ENCODE results near the gene NLK. TPM values are rescaled to one million over a fixed set of nuclear protein-coding genes. Genes with fewer than 3 reads are reported as not detected.

The NLK gene
- total and polyA plus RNA-seq, 2 donors (not counting 3 experiments of a cell fraction or from before 2014, with no cell fraction given) = 23.8 to 34.2 TPM

- H4K20me1 ChIP-seq (replicated peaks; ENCODE audit: control insufficient read depth, extremely low read depth, insufficient read depth, low read length) = no peaks in the 10 kb centered on the region
- CTCF ChIA-PET = interaction anchor here (0.8 to 1.7 kb wide), 4 partner anchors 11 to 435 kb away, joined by 3 to 5 read pairs (median 3); no protein-coding TSS in a partner anchor
- H3K9me1 ChIP-seq (replicated peaks; ENCODE audit: control insufficient read depth, extremely low read depth, insufficient read depth, low read length) = no peaks in the 10 kb centered on the region
- no peaks in the 10 kb centered on the region for H3K4me1 ChIP-seq (ENCODE audit: control insufficient read depth, extremely low read depth, insufficient read depth, low read length)
- H3K27ac ChIP-seq (ENCODE audit: insufficient read depth, low read depth, low read length) = no peak overlapping the region
- FAIRE-seq = no peak
- intact Hi-C loops (cut with micrococcal nuclease) (no loop called here), dilution Hi-C loops (cut with MboI; ENCODE audit: extremely low pct_ligation_motif_present, low sequenced_read_pairs) (no loop called here)
- H3K9ac ChIP-seq (replicated peaks; ENCODE audit: extremely low read depth, insufficient read depth, low read length) = no peak overlapping the region
- H3K4me2 ChIP-seq (ENCODE audit: insufficient read depth, low read length) = no peak overlapping the region
- H3K36me3 ChIP-seq (ENCODE audit: control insufficient read depth in 2 of 2, extremely low read depth in 1 of 2, insufficient read depth in 2 of 2, low read length in 2 of 2) = no peaks in the 10 kb centered on the region
- POLR2A ChIA-PET = no interaction called here
- no peak for TF ChIP-seq MAX (IDR thresholded peaks at IDR 0.05; ENCODE audit: insufficient read depth, insufficient read length)
- TF ChIP-seq POLR2AphosphoS5 (IDR thresholded peaks at IDR 0.05; ENCODE audit: insufficient read depth, low read depth, low read length) = no peak
- TF ChIP-seq, protein P1, sequence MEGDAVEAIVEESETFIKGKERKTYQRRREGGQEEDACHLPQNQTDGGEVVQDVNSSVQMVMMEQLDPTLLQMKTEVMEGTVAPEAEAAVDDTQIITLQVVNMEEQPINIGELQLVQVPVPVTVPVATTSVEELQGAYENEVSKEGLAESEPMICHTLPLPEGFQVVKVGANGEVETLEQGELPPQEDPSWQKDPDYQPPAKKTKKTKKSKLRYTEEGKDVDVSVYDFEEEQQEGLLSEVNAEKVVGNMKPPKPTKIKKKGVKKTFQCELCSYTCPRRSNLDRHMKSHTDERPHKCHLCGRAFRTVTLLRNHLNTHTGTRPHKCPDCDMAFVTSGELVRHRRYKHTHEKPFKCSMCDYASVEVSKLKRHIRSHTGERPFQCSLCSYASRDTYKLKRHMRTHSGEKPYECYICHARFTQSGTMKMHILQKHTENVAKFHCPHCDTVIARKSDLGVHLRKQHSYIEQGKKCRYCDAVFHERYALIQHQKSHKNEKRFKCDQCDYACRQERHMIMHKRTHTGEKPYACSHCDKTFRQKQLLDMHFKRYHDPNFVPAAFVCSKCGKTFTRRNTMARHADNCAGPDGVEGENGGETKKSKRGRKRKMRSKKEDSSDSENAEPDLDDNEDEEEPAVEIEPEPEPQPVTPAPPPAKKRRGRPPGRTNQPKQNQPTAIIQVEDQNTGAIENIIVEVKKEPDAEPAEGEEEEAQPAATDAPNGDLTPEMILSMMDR (IDR thresholded peaks at IDR 0.05; ENCODE audit: extremely low read depth in 1 of 2, insufficient read depth in 1 of 2, low read depth in 1 of 2, low read length in 2 of 2) = no peak
- no peak for TF ChIP-seq FOS (IDR thresholded peaks at IDR 0.05; ENCODE audit: borderline replicate concordance, insufficient read depth, low read length)
- no peak for TF ChIP-seq JUN (IDR thresholded peaks at IDR 0.05; ENCODE audit: borderline replicate concordance, insufficient read depth, insufficient read length, low read depth)
- TF ChIP-seq POLR2A (IDR thresholded peaks at IDR 0.05; ENCODE audit: low read depth, low read length) = no peak
- TF ChIP-seq MYC (IDR thresholded peaks at IDR 0.05; ENCODE audit: low read depth, low read length) = no peak
- no peak for TF ChIP-seq EZH2 (IDR thresholded peaks at IDR 0.05; ENCODE audit: borderline replicate concordance, low read depth, low read length, severe bottlenecking)
- no peak for TF ChIP-seq GATA2 (IDR thresholded peaks at IDR 0.05; ENCODE audit: insufficient read depth, insufficient read length, low read depth, low read length)
- H3K27me3 ChIP-seq (ENCODE audit: control insufficient read depth in 2 of 2, insufficient read depth in 2 of 2, low read length in 2 of 2) = peaks cover 0 to 2% of the 10 kb centered on the region in 2 experiments
- no peaks in the 10 kb centered on the region for H3K79me2 ChIP-seq (ENCODE audit: control insufficient read depth, insufficient read depth, low read length)
- no TSS peak for BruUV-seq (replicated peaks)
- H2AFZ ChIP-seq (ENCODE audit: low read depth, low read length) = no peak overlapping the region
- no peak for DNase-seq (ENCODE audit: low read depth, low spot score)
- no peak overlapping the region for H3K4me3 ChIP-seq (replicated peaks in 1 of 3; ENCODE audit: insufficient read depth in 1 of 3, low read depth in 1 of 3, low read length in 3 of 3)
- no peaks in the 10 kb centered on the region for H3K9me3 ChIP-seq (replicated peaks; ENCODE audit: control insufficient read depth, insufficient read depth, low read length)
Measured at GRCh38 chr17:28240688-28241340, 198.3 kb downstream of the NLK start.

All from endothelial cell of umbilical vein (primary cell).